Ovary (tissue), 3 donors: ENCODE data around the gene KMT2B.

ENCODE experiments used
- CTCF ChIP-seq, 3 donors: fragments of 450-650 bp in 2 of 3; fragments of 200-600 bp in 1 of 3; IDR thresholded peaks; one replicate each; pipeline versions ENCODE4 v1.5.1 to v1.8.0; 2016 to 2022; ENCODE audit warnings: antibody characterized with exemption in 3 of 3, mild to moderate bottlenecking in 1 of 3
- POLR2A ChIP-seq: fragments of 450-650 bp; IDR thresholded peaks from one replicate; pipeline ENCODE4 v1.6.1; 2017; ENCODE audit warnings: antibody characterized with exemption, mild to moderate bottlenecking, moderate library complexity
- donor health status: DM: no; HTN: no; CAD: no.

GRCh38 chr19:35774274-35775045, 56.7 kb downstream of the KMT2B start:
- TF ChIP-seq CTCF (IDR thresholded peaks at IDR 0.05) (no peak), POLR2A (no peak)
